Activated CD4-positive, alpha-beta T cell treated with anti-CD3 and anti-CD28 coated beads, Interleukin-2, amount 50 U/mL, for 48 hours (primary cell): ENCODE data around the gene MYBPC2.
A peak's percentile ranks its signal among the peaks of the same experiment; 100 is the strongest.

Experiments
- DNase-seq, 2 experiments: peaks; one replicate each; pipeline ENCODE4 v3.0.0-alpha.2; 2020

MYBPC2 gene

DNA sequence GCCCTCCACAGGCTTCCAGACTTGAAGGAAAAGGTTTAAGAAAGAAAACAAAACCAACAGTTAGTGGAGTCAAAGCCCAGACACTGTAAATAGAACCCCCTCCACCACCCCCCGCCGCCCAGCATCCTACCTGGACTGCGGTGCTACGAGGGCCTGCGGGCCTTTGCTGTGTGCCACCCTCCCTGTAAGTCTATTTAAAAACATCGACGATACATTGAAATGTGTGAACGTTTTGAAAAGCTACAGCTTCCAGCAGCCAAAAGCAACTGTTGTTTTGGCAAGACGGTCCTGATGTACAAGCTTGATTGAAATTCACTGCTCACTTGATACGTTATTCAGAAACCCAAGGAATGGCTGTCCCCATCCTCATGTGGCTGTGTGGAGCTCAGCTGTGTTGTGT, 50.2 kb downstream of the MYBPC2 start:
- no peak for DNase-seq

DNA sequence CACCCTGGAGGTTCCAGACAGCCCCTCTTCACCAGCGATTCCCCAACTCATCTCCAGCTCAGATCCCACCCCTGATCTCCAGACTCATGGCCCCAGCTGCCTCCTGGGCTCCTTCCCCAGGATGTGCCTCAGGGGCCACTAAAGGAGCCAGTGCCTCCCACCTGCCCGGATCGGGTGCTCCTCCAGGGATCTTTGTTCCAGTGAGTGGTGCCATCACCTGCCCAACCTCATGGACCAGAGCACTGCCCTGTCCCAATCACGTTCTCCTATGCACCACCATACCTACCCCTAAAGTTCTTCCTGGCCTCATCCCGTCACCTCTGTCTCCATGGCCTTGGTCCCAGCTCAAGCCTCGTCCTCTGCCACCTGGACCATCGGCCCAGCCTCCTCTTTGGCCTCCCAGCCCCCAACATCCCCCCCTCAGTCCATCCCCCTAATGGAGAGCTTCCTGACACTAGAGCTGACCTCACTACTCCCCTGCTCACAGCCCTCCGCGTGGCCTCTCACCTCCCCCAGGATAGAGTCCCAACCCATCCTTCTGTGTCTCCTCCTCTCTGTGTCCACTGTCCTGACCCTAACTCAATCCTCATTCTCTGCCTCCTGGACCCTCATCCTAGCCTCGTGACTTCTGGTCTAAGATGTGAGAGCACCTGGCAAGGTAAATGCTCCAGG, 52.7 kb downstream of the MYBPC2 start:
- no peak for DNase-seq

DNA sequence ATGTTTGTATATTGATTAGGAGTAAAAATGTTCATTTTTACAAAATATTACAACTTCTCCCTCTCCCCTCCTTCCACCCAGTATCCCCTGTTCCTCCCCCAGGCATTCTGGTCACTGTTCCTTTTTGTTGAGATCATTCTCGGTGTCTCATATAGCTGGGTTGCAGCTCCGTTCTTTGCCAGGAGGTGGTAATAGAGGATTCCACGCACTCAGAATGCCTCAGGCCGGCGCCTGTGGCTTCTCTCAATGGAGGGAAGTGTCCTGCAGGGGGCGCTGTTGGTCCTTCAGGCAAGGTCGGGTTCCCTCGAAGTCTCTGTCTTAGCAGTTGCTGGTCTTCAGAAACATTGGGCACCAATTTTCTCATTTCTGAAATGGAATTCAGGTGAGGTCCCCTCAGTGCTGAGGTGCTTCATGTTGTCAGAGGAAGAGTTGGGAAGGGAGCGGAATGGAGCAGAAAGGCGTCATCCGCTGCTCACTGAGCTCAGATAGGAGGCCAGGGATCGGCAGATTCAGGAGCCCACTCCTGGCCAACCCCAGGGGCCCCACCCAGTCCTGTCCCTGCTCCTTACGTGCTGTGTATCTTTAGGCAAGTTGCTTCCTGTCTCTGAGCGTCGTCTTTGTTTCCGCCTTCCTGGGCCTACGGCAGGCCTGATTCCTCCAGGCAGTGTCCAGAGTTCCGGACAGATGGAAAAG, 54.3 kb downstream of the MYBPC2 start:
- peak; percentile 75 to 77 for DNase-seq

DNA sequence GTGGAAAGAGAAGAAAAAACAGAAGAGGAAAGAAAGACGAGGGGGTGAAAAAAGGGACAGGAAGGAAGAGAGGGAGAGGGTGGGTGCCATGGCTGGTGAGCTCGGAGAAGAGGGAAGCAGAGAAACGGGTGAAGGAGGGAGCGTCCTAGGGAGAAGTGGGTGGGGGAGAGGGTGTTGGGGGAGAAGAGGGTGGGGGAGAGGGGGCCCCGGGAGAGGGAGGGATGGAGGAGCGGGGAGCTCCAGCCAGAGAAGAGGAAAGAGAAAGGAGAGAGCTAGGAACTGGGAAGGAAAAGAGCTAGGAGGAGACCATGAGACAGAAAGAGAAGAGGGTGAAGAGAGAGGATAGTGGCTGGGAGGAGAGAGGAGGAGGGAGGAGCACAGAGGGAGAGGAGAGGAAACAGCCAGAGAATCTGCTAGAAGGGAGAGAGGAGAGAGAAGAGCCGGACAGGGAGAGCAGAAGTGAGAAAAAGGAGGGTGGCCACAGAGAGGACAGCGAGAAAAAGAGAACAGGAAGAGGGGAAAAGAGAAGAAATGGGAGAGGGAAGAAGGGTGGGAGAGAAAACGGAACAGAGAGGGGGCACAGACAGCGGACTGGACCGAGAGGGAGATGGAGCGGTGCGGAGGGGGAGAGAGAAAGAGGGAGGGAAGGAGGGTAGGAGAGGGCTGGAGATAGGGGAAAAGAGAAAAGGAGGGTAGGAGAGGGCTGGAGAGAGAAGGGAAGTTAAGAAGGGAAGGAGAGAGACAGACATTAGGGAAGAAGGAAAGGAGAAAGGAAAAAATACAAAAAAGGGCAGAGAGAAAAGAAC, 55.9 kb downstream of the MYBPC2 start:
- DNase-seq = no peak

DNA sequence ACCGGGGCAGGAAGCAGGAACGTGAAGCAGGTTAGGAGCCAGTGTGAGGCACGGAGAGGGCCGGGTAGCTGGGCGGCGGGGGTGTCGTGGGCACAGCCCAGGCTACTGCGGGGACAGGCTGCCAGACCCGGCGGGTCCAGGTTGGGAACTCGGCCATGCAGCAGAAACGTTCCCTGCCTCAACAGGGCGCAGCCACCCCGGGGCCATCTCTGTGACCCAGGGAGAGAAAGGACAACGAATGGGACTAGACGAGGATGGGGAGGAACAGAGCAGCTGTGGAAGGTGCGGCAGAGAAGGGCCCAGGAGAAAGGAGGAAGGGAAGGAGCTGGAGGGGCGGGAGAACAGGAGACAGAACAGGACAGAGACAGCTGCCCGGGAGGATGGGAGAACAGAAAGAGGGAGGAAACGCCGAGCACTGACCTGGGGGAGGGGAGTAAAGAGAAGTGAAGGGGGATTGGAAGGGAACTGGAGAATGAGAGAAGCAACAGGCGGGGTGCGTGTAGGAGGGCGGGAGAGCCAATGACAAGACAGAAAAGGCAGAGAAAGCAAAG, 56.8 kb downstream of the MYBPC2 start:
- no peak for DNase-seq

DNA sequence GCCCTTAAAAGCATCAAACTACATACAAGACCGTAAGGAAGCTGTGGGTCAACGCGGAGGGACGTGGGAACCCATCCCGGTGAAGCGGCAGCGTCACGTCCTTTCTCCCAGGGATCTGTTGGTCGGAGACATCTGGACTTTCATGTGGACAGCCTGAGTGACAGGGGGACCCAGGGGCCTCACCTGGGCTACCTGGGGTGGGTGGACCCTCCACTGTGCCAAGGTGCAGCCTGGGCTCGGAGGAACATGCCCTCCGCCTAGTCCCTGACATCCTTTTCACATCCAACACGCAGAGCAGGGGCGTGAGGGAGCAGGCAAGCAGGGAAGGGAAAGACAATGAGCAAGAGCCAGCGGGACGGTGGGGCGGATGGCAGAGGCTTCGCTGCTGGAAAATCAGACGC, 57.7 kb downstream of the MYBPC2 start:
- DNase-seq = no peak

DNA sequence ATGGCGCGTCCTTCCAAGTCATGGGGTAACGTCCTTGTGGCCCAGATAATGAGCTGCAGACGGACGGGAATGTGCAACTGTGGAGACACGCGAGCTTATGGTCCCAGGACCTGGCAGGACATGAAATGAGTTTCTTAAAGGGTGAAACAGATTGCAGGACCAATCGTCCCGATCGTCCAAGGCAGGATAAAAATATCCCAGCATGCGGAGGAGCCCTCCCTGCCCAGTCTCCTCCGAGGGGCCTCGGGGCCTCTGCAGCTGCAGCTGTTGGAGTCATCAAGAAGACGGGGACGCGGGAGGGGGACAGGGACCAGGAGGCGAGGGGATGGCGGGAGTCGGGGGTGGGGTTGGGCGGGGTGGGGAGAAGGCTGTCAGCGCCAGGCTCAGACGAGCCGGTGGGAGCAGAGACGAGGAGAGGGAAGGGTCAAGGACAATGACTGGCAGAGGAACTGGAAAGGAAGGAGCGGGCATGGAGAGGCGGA, 58.3 kb downstream of the MYBPC2 start:
- no peak for DNase-seq

DNA sequence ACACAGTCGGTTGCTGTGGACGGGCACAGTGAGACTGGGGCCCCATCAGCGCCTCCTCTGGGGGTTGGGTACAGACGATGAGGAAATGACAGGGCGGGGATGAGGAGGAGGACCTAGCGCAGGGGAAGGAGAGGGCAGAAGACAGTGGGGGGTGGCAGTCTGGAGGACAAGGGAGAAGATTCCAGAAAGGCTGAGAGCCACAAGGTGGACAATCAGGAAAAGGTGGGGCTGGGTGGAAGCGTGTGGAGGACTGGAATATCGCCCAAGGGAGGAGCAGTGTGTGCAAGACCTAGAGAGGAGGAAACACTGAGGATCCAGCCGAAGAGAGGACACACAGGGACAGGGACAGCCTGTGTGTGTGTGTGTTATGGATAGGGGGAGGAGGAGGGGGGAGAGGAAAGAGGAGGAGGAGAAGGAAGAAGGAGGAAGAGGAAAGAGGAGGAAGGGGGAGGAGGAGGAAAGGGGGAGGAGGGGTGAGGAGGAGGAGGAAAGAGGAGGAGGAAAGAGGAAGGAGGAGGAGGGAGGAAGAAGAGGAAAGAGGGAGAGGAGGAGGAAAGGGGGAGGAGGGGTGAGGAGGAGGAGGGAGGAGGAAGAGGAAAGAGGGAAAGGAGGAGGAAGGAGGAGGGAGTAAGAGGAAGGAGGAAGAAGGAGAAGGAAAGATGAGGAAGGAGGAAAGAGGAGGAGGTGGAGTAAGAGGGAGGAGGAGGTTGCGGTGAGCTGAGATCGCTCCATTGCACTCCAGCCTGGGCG, 59.8 kb downstream of the MYBPC2 start:
- peak; percentile 41 to 53 for DNase-seq

DNA sequence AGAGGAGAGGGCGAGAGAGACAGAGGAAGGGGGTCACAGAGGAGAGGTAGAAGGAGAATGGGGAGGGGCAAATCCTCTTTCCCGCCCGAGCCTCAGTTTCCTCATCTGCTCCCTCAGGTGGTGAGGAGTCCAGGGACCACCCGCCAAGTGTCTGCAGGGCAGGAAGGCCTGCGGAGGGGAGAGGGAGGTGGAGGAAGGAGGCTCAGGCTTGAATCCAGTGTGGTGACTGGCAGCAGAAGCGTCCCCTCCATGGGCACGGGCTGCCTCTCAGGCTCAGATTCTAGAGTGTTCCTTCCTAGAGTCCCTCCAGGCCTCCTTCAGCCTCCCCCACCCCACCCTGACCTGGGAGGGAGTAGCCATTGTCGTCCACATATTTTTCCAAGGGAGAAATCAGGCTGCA, 60.5 kb downstream of the MYBPC2 start:
- DNase-seq = no peak

DNA sequence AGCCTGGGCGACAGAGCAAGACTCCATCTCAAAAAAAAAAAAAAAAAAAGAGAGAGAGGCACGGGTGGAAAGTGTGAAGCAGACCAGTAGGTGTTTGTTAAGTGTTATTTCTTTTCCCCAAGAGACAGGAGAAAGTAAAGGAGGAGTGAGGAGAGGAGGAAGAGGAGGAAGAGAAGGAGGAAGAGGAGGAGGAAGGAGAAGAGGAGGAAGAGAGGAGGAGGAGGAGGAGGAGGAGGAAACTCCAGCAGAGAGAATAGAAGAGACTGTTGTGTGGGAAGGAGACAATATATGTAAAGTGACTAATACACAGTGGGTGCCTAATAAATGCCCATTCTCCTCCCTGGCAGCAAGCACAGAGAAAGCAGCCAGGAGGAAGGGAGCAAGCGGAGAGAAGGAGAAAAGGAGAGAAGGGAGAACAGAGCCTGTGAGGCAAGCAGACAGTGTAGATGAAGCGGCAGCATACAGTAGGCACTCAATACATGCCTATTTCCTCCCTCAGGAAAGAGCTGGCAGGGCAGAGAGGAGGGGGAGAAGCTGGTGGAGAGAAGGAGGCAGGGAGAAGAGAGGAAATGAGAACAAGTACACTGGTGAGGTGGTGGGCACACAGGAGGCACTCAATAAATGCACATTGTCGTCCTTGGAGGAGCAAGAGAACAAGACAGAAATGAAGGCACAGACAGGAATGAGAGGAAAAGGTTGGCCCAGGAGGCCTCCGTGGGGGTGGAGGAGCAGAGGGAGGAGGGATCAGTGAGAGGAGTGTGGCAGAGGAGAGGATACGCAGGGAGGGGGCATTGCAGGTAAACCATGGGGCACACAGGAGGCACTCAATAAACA, 61.7 kb downstream of the MYBPC2 start:
- no peak for DNase-seq

DNA sequence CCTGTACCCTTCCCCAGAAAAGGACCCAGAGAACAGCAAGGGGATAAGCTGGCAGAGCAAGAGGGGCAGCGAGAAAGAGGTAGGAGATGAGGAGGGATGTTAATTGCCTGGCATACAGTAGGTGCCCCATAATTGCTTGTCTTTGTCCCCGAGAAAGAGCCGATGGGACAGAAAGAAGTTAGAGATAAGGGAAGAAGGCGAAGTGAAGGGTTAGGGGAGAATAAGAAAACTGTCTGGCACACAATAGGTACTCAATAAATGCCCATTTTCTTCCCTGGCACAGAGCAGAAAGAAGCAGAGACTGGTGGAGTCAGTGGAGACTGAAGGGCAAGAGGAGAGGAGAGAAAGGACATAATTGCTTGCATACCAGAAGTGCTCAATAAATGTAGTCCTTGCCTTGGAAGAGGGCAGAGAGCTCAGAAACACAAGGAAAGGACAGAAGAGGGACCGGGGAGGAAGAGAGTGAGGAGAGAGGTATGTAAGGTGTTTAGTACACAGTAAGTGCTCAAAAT, 62.4 kb downstream of the MYBPC2 start:
- DNase-seq = no peak

DNA sequence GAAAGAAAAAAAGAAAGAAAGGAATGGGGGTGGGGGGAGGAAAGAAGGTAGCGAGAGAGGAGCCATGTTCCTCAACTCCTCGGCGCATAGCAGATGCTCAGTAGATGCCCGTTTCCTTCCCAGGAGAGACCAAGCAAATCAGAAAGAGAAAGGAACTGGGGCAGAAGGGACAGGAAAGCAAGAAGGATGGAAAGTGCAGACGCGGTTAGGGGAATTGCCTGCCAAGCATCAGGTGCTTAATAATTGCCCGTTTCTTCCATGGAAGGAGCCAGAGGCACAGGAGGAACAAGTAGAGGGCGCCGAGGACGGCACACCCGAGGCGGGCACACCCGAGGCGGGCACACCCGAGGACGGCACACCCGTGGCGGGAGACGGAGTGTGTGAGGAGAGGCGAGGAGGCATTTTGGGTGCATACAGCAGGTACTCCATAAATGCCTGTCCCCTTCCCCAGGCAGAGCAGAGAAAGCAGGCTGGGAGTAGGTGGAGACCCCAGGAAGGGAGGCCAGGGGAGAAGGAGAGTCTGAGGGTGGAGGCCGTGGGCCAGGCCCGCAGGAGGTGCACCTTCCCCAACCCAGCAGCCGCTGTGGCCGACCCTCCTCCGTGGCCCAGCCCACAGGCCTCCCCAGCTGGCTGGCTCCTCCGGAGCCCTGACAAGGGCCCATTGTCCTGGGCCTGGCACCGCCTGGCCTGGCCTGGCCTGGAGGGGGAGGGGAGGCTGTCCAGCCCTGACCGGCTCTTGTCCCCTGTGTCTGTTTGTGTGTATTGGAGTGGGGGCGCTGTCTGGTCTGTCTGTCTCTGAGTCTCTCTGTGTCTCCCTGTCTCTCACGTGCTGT, 63.7 kb downstream of the MYBPC2 start:
- DNase-seq = no peak

DNA sequence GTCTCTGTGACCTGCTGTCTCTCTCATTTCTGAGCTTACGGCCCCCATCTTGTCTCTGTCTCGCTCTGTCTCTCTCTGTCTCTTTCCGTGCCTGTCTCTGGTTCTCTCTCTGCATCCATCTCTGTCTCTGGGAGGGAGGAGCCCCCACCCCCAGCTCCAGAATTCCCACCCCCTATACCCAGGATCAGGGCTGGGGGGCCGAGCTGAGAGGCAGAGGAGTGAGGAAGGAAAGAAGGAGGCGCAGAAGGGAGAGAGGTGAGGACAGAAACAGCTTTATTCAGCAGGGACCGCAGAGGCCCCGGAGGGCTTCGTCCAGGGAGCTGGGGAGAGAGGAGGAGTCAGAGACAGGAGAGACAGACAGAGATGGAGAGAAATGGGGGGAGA, 64.3 kb downstream of the MYBPC2 start:
- no peak for DNase-seq

DNA sequence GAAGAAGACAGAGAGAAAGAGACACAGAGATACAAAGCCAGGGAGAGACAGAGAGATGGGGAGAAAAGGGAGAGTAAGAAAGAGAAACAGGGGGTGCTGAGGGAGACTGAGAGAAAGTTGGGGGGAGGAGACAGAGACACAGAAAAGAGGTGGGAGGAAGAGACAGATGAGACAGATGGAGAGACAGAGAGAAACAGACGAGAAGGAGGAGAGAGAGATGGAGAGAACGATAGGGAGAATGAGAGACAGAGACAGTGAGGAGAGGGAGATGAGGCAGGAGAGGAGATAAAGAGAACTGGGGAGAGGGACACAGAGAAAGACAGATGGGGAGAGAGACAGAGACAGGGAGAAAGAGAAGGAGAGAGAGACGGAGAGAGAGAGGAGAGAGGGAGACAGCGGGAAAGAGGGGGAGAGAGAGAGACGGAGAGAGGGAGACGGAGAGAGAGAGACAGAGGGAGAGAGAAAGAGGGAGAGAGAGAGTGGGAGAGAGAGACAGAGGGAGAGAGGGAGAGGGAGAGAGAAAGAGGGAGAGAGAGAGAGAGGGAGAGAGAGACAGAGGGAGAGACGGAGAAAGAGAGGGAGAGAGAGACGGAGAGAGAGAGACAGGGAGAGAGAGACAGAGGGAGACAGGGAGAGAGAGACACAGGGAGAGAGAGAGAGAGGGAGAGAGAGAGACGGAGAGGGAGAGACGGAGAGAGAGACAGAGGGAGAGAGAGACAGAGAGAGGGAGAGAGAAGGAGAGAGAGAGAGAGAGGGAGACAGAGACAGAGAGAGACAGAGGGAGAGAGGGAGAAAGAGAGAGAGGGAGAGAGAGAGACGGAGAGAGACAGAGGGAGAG, 65.7 kb downstream of the MYBPC2 start:
- no peak for DNase-seq

DNA sequence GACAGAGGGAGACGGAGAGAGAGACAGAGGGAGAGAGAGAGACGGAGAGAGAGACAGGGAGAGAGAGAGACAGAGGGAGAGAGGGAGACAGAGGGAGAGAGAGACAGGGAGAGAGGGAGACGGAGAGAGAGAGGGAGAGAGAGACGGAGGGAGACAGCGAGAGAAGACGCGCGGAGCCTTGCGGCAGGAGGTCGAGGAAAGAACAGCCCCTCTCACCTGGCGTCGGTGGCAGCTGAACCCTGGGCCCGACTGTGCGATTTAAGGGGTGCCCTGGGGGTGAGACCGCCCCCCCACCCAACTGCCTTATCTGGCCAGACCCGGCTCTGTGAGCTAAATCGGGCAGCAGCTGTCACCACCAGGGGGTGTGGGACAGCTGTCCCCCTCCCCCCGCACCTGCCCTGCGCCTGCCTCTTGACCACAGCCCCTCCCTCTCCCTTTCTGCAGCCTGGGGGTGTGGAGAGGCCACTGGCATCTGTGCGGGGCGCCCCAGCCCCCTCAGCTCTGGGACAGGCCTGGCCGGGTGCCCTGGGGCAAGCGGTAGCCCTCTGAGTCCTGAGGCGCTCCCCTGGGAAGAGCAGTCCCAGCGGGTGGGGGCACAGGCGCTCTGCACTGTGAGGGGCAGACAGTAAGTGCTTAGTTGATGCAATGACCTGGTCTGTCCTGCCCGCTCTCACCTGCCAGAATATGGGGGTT, 67.5 kb downstream of the MYBPC2 start:
- no peak for DNase-seq

DNA sequence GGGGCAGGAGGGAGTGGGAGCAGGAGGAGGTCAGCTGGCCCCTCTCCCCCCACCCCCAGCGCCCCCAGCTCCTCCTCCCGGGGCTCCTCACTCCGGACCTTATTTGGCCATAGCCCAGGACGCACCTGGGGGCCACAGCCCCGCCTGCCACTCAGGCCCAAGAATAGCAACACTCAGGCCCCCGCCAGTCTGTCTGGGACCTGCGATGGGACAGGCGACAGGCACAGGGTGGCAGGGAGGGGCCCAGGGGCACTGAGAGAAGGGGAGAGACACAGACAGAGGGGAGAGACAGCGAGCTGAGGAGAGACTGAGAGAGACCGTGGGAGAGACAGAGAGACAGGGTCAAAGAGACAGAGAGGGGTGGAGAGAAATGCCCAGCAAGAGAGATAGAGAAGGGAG, 68.1 kb downstream of the MYBPC2 start:
- no peak for DNase-seq

DNA sequence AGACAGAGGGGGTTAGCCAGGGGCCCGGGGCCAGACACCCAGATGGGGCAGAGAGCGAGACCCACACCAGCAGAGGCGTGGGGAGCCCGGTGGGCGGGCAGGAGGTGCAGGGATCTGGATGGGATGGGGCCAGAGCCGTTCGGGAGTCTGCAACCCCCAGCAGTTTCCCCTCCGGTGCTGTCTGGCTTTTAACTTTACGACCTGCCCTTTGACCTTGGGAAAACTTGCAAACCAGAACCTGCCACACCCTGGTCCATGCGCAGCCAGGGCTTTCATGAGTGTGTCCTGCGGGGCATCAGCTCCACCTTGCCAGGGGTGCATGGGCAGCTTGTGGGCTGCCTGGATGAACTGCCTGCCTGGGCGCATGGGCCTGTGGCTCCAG, 68.5 kb downstream of the MYBPC2 start:
- DNase-seq = no peak

DNA sequence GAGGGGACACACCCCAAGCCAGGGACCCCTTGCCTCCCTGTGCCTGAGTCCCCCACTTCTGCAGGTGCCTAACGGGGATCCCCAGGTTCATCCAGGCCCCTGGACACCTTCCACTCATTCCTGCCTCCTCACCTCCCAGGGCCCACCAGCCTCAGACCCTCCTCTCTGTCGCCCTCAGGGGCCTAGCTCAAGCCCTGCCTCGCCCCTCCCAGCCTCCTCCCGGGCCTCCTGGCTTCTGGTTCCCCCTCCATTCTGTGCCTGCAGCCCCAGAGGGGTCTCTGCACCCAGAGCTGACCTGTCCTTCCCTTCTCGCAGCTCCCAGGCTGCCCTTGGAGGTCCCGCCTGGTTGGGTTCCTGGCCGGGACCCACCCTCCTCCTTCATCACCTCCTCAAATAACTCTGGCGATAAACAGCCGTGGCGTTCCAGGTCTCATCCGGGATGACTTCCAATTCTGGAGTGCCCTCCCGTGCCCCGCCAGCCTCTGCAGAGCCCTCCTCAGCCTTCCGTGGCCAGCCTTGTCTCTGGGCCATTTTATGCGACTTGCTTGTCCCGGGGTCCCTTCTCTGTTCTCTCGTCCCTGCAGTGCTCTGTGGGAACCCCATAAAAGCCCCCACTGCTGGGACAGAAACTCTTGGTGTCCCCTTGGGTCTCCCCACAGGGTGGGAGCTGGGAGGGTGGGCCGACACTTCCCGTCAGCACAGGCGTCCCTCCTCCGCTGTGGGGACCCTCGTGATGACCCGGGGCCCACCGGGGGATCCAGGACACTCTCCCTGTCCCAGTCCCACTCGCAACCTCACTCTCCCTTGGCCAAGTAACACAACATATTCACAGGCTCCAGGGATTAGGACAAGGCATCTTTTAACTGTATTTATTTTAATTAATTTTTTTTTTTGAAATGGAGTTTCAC, 69.1 kb downstream of the MYBPC2 start:
- DNase-seq = no peak
